ENCODE results near the gene ZNF485.
"Not testable (repeated sequence)": the region's sequence is repeated elsewhere in the genome, so short reads cannot be mapped to it uniquely, and the experiment has no call there.

ZNF485 gene

GRCh38 chr10:43605850-43606322 lies 352 bp upstream of the ZNF485 start:
- no peak for DNase-seq (ENCODE audit: low read depth)

GRCh38 chr10:43607199-43607573 lies 948 bp downstream of the ZNF485 start:
- no peak for DNase-seq (ENCODE audit: low read depth)

DNA sequence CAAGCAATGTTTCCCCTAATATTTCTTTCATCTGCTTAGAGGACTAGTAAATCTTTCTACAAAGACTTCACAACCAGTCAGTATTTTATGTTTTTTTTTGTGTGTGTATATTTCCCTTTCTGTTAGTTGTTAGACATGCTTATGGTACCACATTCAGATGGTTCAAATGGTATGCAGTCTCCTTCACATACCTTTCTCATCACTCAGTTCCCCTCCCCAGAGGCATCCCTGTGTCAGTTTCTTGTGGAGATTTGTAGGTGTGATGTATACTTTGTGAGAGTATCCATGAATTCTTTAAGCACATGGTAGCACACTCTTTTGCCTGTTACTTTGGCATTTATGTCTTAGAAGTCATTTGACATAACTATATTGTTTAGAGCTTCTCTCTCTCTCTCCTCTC lies 4.4 kb downstream of the ZNF485 start:
- no peak for DNase-seq (ENCODE audit: low read depth)

GRCh38 chr10:43616697-43617370 lies 10.6 kb downstream of the ZNF485 start:
- DNase-seq (ENCODE audit: low read depth): no peak

DNA sequence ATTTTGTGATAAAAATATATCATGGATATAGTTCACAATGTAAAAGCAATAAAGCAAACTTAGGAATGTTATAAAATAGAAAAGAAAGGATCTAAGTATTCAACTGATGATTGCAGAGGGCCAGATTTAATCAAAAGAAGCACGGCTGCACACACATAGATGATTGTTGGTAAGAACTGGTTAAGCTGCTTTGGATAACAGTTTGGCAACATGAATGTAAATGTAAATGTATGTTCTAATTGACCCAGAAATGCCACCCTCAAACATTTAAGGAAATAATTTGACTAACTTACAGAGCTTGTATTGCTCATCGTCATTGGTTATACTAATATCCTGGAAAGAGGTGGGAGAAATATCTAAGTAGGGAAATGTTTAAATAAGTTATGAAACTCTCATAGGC lies 13.1 kb downstream of the ZNF485 start:
- DNase-seq (ENCODE audit: low read depth): no peak

DNA sequence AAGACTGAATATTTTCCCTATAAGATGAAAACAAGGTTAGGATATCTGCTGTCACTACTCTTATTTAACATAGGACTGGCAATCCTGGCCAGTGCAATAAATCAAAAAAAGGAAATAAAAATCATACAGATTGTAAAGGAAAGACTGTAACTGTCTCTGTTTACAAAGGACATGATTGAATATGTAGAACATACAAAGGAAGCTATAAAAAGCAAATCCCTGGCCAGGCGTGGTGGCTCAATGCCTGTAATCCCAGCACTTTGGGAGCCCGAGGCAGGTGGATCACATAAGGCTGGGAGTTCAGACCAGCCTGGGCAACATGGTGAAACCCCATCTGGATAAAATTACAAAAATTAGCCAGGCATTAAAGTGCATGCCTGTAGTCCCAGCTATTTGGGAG lies 15.8 kb downstream of the ZNF485 start:
- no peak for DNase-seq (ENCODE audit: low read depth)

GRCh38 chr10:43623351-43623750 lies 17.1 kb downstream of the ZNF485 start:
- DNase-seq (ENCODE audit: low read depth): no peak

DNA sequence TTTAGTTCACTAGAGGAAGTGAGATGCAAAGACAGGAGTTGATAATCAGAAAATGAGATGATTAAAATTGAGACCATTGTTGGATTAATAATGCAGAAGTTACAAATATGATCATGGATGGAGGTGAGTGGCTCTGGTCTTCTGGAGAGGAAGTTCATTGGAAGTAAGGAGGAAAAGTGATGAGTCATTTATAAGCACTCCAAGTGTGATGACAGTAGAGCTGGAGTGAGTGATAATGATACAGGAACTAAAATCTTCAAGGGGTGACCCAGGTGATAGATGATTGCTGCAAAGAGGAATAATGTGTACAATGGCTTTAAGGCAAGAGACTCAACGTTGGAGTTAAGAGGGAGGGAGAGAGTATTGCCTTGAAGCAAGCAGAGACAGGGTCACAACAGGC lies 21.7 kb downstream of the ZNF485 start:
- DNase-seq (ENCODE audit: low read depth): no peak

- DNase-seq (ENCODE audit: low read depth): no peak
Measured at GRCh38 chr10:43628956-43629355, 22.7 kb downstream of the ZNF485 start.

- not testable (repeated sequence) for DNase-seq (ENCODE audit: low read depth)
Measured at GRCh38 chr10:43635816-43636215, 29.6 kb downstream of the ZNF485 start.

- no peak for DNase-seq (ENCODE audit: low read depth)
Measured at GRCh38 chr10:43640603-43641002, 34.4 kb downstream of the ZNF485 start.

DNA sequence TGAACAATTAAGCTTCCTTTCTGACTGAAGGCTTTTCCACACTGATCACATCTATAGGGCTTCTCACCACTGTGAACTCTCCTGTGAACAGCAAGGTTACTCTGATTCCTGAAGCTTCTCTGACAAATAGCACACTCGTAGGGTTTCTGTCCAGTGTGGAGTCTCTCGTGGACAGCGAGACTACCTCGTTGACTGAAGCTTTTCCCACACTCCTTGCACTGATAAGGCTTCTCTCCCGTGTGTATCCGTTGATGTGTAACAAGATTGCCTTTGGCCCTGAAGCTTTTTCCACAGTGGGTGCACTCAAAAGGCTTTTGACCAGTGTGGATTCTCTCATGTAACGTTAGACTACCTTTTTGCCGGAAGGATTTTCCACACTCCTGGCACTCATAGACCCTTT lies 38.0 kb downstream of the ZNF485 start:
- DNase-seq (ENCODE audit: low read depth): peak; percentile 28

DNA sequence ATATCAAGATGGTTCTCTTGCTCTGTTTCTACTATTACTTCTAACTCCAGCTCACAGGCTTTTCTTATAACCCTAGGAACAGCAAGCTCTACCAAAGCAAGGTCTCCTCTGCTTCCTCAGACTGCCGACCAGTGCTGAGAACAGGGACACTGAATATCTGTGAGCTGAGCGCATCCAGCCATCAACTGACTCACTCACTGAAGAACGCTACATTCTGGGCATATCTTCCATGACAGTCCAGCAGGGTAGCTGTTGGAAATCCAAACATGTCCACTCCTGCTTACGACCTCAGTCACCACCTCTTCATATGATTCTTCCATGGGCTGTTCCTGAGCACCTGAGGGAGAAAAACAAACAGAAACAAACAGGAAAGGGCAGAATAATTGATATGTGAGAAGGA lies 39.6 kb downstream of the ZNF485 start:
- DNase-seq (ENCODE audit: low read depth): no peak

- no peak for DNase-seq (ENCODE audit: low read depth)
Measured at GRCh38 chr10:43647576-43647975, 41.3 kb downstream of the ZNF485 start.

- no peak for DNase-seq (ENCODE audit: low read depth)
Measured at GRCh38 chr10:43648095-43648397, 41.8 kb downstream of the ZNF485 start.

- peak; percentile 84 for DNase-seq (ENCODE audit: low read depth)
Measured at GRCh38 chr10:43648398-43649184, 42.4 kb downstream of the ZNF485 start, which contains the start of gene ZNF32. ZNF32 (minus strand) TSS chr10:43648881; CDS start chr10:43646133, 2,748 bp downstream.

DNA sequence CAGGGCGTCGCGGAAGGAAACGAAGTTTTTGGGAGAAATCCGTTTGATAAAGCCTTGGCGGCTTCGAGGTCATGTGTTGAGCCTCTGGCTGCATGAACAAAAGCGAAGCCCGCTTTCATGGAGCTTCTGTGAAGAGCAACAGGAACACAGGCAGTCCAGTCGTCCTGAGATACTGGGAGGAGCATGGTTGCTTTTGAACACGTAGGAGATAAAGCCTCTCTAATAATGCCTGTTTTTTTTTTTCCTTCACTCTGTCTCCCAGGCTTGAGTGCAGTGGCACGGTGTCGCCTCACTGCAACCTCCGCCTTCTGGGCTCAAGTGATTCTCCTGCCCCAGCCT lies 42.9 kb downstream of the ZNF485 start:
- no peak for DNase-seq (ENCODE audit: low read depth)

GRCh38 chr10:43653746-43654145 lies 47.5 kb downstream of the ZNF485 start:
- DNase-seq (ENCODE audit: low read depth): no peak

- DNase-seq (ENCODE audit: low read depth): no peak
Measured at GRCh38 chr10:43655311-43655710, 49.1 kb downstream of the ZNF485 start.

- DNase-seq (ENCODE audit: low read depth): no peak
Measured at GRCh38 chr10:43658227-43658626, 52.0 kb downstream of the ZNF485 start.

DNA sequence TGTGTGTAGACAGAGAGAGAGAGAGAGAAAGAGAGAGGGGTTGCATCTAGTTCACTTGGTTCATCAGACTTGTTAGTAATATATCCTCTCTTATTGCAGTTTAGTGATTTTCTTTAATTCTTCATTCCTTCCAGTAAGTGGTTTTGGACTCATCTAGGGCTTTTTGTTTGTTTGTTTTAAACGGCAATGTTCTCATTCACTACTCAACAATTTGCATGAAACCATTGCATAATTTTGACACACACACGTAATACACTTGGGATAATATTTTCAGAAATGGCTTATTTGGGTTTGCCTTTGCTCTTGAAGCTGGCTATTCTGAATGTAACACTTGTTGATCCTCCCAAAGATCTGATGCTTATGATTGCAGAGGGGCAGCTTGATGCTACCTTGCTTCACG lies 58.8 kb downstream of the ZNF485 start:
- peak; percentile 74 for DNase-seq (ENCODE audit: low read depth)

GRCh38 chr10:43666552-43666951 lies 60.3 kb downstream of the ZNF485 start:
- no peak for DNase-seq (ENCODE audit: low read depth)

DNA sequence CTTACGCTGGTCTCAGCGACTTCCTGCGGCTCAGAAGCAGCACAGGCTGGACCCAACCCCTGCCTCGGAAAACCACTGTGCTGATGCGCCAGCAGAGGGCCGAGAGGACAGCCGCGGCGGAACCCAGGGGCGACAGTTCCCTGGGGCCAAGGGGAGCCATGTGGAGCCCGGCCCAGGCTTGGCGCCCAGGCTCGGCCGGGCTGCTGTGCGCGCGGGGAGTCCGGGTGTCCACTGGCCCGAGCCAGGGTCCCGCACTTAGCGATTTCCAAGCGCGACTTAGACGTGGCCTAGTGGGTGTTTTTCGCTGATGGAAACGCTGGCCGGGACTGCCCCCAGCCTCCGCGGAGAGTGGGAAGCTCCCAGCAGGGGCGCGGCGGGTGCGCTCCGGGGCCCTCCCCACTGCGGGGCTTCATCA lies 61.1 kb downstream of the ZNF485 start:
- peak; percentile 14 for DNase-seq (ENCODE audit: low read depth)

Measured in fibroblast of gingiva (primary cell).